Left forelimb (tissue), 1 donor: ENCODE data around the gene TSPEAR.

ENCODE experiments used
- DNase-seq: peaks from one replicate; pipeline ENCODE4 v3.0.0-alpha.2; 2018; ENCODE audit warnings: low spot score

Gene TSPEAR

DNA sequence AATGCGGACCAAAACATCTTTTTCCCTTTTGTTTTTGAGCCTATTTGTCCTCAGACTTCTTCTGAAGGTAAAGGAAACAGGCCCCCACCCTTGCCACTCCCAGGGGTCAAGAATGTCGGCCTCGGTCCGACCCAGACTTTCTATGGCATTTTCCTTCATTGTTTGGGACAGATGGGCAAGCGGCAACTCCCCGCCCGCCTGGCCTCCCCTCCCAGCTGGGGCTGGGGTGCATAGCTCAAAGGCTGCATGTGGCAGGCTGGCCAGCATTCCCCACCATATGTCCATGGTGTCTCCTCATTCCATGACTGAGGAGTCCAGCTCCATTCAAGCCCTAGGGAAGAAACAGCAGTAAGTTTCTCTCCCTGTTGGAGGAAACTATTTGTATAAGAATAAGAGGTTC, 29.4 kb upstream of the TSPEAR start:
- no peak for DNase-seq

DNA sequence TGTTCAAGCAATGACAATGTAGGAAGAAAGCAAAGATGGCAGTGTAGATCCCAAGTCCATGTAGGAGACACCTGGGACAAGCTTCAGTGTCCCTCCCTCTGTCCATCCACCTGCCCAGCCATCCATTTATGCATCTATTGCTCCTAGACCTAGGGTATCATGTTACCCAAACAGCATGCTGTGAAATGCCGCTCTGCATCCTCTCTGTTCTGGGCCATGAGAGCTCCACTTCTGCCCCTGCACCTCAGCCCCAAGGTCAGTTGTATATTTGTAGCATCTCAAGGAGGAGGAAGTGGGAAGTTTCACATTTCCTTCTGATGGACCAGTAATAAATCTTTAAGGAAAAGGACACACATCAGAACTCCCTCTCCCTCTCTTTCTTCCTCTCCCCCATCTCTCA, 27.9 kb upstream of the TSPEAR start:
- no peak for DNase-seq

- no peak for DNase-seq
Observed at GRCh38 chr21:44738621-44739020, 27.2 kb upstream of the TSPEAR start.

DNA sequence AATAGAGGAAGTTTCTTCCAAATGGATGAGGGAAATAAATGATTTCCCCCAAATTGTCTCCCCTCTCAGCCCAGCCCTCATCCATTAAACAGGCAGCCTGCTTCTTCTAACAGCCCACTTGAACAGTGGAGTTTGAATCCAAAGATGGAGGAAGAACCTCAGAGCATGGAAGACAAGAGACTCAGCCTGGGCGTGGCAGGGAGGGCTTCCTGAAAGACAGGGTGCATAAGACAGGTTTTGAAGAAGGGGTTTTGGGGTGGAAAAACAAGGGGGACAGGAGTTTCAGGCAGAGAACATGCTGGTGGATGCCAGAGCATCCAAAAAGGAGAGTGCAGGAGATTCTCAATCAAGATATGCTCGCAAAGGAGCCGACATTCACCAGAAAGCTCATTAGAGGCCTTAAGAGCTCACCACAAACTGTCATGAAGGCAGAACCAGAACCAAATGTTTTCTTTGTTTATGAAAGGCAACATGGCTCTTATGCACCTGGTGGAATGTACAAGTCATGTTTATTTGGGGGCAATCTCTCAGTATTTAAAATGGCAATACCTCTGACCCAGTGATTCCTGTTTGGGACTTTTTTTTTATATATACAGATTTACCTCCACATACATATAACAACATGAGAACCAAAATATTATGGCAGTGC, 26.5 kb upstream of the TSPEAR start:
- DNase-seq: no peak

- no peak for DNase-seq
Observed at GRCh38 chr21:44736291-44737004, 25.1 kb upstream of the TSPEAR start.

DNA sequence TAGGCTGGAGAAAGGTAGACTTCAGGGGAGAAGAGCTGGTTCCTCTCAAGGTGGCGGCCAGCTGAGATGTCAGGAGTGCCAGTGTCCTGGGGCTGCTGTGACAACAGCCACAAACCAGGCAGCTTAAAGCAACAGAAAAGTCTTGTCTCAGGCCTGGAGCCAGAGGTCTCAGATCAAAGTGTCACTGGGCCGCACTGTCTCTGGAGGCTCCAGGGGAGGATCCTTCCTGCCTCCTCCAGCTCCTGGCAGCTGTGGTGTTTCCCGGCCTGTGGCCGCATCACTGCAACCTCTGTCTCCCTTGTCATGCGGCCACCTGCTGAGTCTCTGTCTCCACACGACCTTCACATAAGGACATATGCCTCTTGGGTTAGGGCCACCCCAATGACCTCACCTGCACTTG, 24.4 kb upstream of the TSPEAR start:
- no peak for DNase-seq

DNA sequence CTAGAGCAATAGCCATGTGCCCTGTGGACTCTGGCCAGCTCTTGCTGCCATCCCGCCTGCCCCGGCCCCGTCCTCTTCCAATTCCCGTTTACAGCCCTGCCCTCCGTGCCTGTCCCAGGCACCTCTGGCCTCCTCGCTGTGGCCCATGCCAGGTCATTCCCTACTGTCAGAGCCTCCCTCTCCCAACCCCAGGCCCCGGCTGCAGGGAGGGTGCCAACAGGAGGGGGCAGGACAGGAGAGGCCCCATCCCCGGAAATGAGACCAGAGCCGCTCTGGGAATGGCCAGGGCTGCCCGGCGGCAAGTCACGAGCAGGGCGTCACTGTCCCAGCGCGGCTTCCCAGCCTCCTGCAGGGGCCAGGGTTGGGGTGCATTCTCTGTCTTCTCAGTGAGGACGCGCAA, 23.5 kb upstream of the TSPEAR start:
- DNase-seq: no peak

DNA sequence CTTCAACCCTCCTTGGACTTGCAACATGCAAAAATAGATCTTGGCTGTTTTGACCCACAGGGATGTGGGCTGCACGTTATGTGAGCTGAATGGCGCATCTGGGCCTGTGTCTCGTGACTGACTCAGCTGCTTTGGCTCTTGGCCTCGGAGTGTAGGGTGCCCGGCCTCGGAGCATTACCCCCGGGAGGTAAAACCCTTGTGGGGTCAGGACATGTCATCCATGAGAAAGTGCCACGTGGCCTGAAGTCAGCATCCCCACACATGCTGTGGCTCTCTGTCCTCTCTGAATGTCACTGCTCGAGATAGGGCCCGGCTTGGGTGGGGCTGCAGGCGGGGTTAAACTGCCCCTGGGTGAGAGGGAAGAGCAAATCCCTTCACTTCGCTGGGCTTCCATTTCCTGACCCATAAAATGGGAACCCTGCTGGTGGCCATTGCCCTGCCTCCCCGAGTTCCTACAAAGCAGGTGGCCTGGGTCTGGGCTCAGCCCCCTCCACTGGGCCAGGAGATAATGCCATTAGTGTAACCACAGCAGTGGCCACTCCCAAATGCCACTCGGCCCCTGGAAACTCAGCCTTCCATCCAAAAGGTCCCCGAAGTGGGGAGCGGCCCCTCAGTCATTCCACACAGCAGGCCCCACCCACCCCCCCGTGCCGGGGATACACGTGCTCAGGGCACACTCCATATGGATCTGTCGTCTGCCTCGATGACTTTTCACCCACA, 22.8 kb upstream of the TSPEAR start:
- no peak for DNase-seq

GRCh38 chr21:44732956-44733355, 21.6 kb upstream of the TSPEAR start:
- no peak for DNase-seq

- no peak for DNase-seq
Observed at GRCh38 chr21:44732263-44732662, 20.9 kb upstream of the TSPEAR start.

DNA sequence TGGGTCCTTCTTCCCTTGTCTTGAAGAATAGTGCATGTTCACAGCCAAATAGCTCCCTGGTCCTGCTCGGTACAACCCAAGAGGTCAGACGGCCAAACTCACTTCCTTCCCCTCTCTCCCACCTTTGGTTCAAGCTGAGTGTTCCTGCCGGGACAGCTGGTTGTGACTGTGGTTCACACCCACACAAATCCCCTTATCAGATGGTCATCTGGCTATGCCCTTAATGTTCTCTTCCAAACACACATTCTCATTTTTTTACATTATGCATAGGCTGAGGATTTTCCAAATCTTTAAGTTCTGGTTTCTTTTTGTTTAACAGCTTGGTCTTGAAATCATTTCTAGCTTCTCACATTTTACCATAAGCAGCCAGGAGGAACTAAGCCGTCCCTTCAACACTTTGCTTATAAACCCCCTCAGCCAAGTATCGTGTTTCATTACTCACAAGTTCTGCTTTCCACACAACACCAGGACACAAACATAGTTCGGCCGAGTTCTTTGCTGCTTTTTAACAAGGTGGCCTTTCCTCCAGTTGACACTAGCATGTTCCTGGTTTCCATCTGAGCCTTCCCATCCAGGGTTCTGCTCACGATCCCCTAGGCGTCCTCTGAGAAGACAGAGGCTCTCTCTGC, 19.7 kb upstream of the TSPEAR start:
- no peak for DNase-seq

GRCh38 chr21:44730028-44730395, 18.6 kb upstream of the TSPEAR start:
- no peak for DNase-seq

- no peak for DNase-seq
Observed at GRCh38 chr21:44729336-44730027, 18.1 kb upstream of the TSPEAR start.

DNA sequence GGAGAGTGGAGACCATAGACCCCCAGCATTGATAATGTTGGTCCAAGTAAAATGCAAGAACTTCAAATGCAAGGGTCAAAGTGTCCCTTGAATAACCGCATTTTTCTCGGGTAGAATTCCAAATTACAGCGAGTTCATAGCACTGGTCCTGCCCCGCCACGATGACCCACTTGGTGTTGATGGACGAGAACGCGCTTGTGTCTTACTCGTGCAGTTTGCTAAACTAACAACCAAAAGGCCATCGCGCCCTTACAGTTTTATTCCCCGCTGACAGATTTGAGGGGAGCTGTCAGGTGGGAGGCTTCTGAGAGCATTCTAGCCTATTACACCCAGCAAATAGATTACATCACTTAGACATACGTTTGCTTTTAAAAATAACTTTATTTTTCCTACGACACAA, 17.3 kb upstream of the TSPEAR start:
- DNase-seq: no peak

GRCh38 chr21:44727757-44728156, 16.4 kb upstream of the TSPEAR start:
- DNase-seq: no peak

DNA sequence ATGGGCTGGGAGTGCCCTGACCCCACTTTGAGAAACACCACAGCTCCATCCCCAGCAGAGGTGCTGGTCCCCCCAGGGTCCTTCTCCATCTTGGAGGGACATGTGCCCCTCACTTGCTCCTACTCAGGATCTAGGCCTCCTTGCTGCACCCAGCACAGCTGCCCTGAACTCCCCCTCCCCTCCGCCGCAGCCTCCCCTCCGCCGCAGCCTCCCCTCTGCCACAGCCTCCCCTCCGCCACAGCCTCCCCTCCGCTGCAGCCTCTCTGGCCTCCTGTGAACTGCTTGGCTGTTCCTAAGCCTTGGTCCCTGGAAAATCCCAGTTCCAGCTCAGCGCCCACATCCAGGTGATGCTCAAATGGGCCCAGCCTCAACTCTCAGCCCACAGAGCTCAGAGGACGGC, 15.9 kb upstream of the TSPEAR start:
- DNase-seq: no peak

- no peak for DNase-seq
Observed at GRCh38 chr21:44726826-44727225, 15.5 kb upstream of the TSPEAR start.

- no peak for DNase-seq
Observed at GRCh38 chr21:44724926-44725325, 13.6 kb upstream of the TSPEAR start.

GRCh38 chr21:44724196-44724595, 12.8 kb upstream of the TSPEAR start:
- peak; percentile 67 for DNase-seq

DNA sequence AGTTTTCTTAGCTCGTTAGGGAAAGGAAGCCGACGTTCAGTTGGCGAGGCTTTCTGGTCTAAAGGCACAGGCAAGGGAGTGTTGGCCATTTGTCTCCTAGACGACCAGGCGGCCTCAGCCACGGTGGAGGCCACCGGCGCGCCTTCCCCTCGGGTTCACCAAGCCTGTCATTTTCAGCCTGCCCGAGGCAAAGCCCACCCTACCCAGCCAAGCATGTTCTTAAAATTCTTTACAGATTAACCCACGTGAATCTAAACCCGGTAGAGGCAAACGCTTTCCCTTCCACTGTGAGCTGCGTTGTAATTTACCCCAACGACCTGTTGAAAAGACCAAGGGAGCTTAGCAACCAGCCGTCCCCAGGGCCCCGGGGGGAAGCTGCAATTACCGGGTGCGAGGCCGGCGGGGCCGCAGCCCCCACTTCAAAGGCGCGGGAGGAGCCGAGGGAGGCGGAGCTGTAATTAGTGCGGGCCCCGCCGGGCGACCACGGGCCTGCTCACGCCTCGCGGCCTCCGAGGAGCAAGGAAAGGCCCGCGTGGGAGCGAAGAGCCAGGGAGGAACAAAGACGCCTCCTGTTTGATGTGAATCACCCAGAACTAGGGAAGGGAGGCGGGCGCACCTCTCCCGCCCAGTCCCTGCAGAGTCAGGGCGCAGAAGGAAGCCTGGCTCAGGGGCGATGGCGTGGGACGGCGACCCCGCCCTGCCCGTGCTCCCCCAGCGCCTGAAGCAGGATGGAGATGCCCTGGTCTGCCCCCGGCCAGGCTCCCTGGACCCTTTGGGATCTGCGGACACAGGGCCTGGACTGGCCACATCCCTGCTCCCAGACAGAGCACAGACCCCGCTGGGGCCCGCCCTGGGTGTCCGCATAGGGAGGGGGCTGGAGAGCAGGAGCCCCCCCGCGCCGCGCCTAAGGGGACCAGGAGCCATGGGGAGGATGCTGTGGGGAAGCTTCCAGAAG, 12.1 kb upstream of the TSPEAR start:
- DNase-seq: peak; percentile 70

GRCh38 chr21:44722731-44723130, 11.4 kb upstream of the TSPEAR start:
- peak; percentile 36 for DNase-seq
